Activated CD4-positive, alpha-beta T cell treated with anti-CD3 and anti-CD28 coated beads for 36 hours (primary cell): ENCODE results near the gene CD48. TPM values are rescaled to one million over a fixed set of nuclear protein-coding genes. Genes with fewer than 3 reads are reported as not detected.
"Not testable (repeated sequence)": the region's sequence is repeated elsewhere in the genome, so short reads cannot be mapped to it uniquely, and the experiment has no call there.

ENCODE experiments used
- ATAC-seq: fragments of 200-7000 bp; cut with Tn5 transposase; one replicate; pipeline ENCODE4 v1.10.0; 2021; ENCODE audit warnings: mild to moderate bottlenecking, moderate library complexity
- CTCF ChIA-PET: fragments of 350-600 bp; sonication (Branson Sonifier 250); formaldehyde crosslinking; loops from one replicate; lab custom pipeline; 2021; ENCODE audit warnings: antibody characterized with exemption; lab: Charles Lee
- POLR2A ChIA-PET: fragments of 350-600 bp; sonication (Branson Sonifier 250); formaldehyde crosslinking; loops from one replicate; lab custom pipeline; 2021; ENCODE audit warnings: antibody characterized with exemption, inconsistent platforms; lab: Charles Lee
- DNase-seq: peaks from one replicate; pipeline ENCODE4 v3.0.0-alpha.2; 2020
- H3K27ac Mint-ChIP-seq: one replicate; pipeline ENCODE4 v1.8.0; 2021; ENCODE audit warnings: mixed read lengths
- H3K27me3 Mint-ChIP-seq: one replicate; pipeline ENCODE4 v1.8.0; 2021; ENCODE audit warnings: mixed read lengths
- H3K36me3 Mint-ChIP-seq: one replicate; pipeline ENCODE4 v1.8.0; 2021; ENCODE audit warnings: low read depth, mixed read lengths
- H3K4me1 Mint-ChIP-seq: one replicate; pipeline ENCODE4 v1.8.0; 2021; ENCODE audit warnings: mixed read lengths
- H3K4me3 Mint-ChIP-seq: one replicate; pipeline ENCODE4 v1.8.0; 2021; ENCODE audit warnings: mild to moderate bottlenecking, moderate library complexity, mixed read lengths
- H3K9me3 Mint-ChIP-seq: one replicate; pipeline ENCODE4 v1.8.0; 2021; ENCODE audit warnings: low read depth, mixed read lengths
- intact Hi-C, 2 experiments: fragments of 100-400 bp; cut with DNase I in 1 of 2; cut with micrococcal nuclease in 1 of 2; formaldehyde crosslinking; loops; one replicate each; pipeline versions ENCODE4 v1.14.2 to v1.15.1; 2022 to 2024; cut with DNase I, micrococcal nuclease
- total RNA-seq, 2 experiments: library from RNA; stranded (reverse); gene quantifications; one replicate each; pipeline ENCODE4 v1.2.3, GENCODE V29; 2021

CD48 gene
- total RNA-seq, 2 experiments from 2014 or later, result 180 to 217 TPM

GRCh38 chr1:160714034-160714648 is 2.5 kb upstream of the CD48 start:
- H3K27ac Mint-ChIP-seq, H3K9me3 Mint-ChIP-seq, H3K27me3 Mint-ChIP-seq, H3K4me3 Mint-ChIP-seq, H3K36me3 Mint-ChIP-seq, POLR2A ChIA-PET: not testable (repeated sequence)
- peak; percentile 29 for DNase-seq
- CTCF ChIA-PET, result interaction anchor here (0.6 to 6.7 kb wide), 14 partner anchors 8 to 240 kb away, joined by 3 to 103 read pairs (median 6); no protein-coding TSS in a partner anchor
- ATAC-seq, result peak; percentile 28
- intact Hi-C loops, result loop anchor here in 1 of 2 experiments (5.0 kb wide), 1 partner anchor 42 kb away; no protein-coding TSS in a partner anchor
- H3K4me1 Mint-ChIP-seq, result peaks cover 50% of the 10 kb centered on the region

GRCh38 chr1:160713161-160713560 is 1.5 kb upstream of the CD48 start:
- no peak for DNase-seq
- Mint-ChIP-seq H3K27ac (no peak overlapping the region), H3K4me3 (no peak overlapping the region), H3K4me1 (peaks cover 48% of the 10 kb centered on the region), H3K9me3 (no peaks in the 10 kb centered on the region), H3K27me3 (no peaks in the 10 kb centered on the region), H3K36me3 (no peaks in the 10 kb centered on the region)
- ATAC-seq, result no peak
- ChIA-PET POLR2A (interaction anchor here (0.6 to 0.7 kb wide), 2 partner anchors 90 to 448 kb away, joined by 3 to 4 read pairs; no protein-coding TSS in a partner anchor), CTCF (interaction anchor here (0.8 to 6.7 kb wide), 15 partner anchors 10 to 241 kb away, joined by 3 to 103 read pairs (median 7); partner anchors contain the start of gene SLAMF7)
- intact Hi-C loops, result loop anchor here in 1 of 2 experiments (2.0 to 5.0 kb wide), 2 partner anchors 14 to 41 kb away; no protein-coding TSS in a partner anchor

- POLR2A ChIA-PET, result interaction anchor here (0.6 to 0.9 kb wide), 4 partner anchors 24 to 355 kb away, joined by 3 to 5 read pairs (median 3); no protein-coding TSS in a partner anchor
- H3K4me1 Mint-ChIP-seq, result peaks cover 43% of the 10 kb centered on the region
- DNase-seq, result peak; percentile 65
- H3K36me3 Mint-ChIP-seq, H3K27me3 Mint-ChIP-seq, H3K4me3 Mint-ChIP-seq, H3K27ac Mint-ChIP-seq, H3K9me3 Mint-ChIP-seq: not testable (repeated sequence)
- intact Hi-C loops, result loop anchor here (1.0 to 5.0 kb wide), 6 partner anchors 14 to 56 kb away; no protein-coding TSS in a partner anchor
- CTCF ChIA-PET, result interaction anchor here (0.8 to 6.7 kb wide), 14 partner anchors 10 to 123 kb away, joined by 3 to 103 read pairs (median 6); partner anchors contain the start of gene SLAMF7
- ATAC-seq, result peak; percentile 62
These were observed 981 bp upstream of the CD48 start for GRCh38 chr1:160712525-160713080.

- Mint-ChIP-seq H3K36me3 (peaks cover 5% of the 10 kb centered on the region), H3K9me3 (no peaks in the 10 kb centered on the region), H3K4me1 (peaks cover 34% of the 10 kb centered on the region), H3K27me3 (no peaks in the 10 kb centered on the region), H3K27ac (no peak overlapping the region), H3K4me3 (no peak overlapping the region)
- DNase-seq, result no peak
- intact Hi-C loops, result loop anchor here (2.0 to 5.0 kb wide), 2 partner anchors 39 to 86 kb away; partner anchors contain the start of gene LY9 (in 1 of the 2)
- ATAC-seq, result no peak
- ChIA-PET POLR2A (no interaction called here), CTCF (interaction anchor here (0.6 to 6.7 kb wide), 10 partner anchors 14 to 207 kb away, joined by 3 to 103 read pairs (median 6); no protein-coding TSS in a partner anchor)
These were observed 383 bp downstream of the CD48 start for GRCh38 chr1:160711276-160711601.

- no peak for ATAC-seq
- peaks cover 39% of the 10 kb centered on the region for H3K4me1 Mint-ChIP-seq
- no peak overlapping the region for H3K27ac Mint-ChIP-seq
These were observed 937 bp downstream of the CD48 start for GRCh38 chr1:160710517-160711252.

GRCh38 chr1:160709715-160710114 is 1.9 kb downstream of the CD48 start:
- no peak for DNase-seq
- H3K27ac Mint-ChIP-seq, result no peak overlapping the region
- H3K36me3 Mint-ChIP-seq, result peaks cover 19% of the 10 kb centered on the region
- H3K4me3 Mint-ChIP-seq, result no peak overlapping the region
- ChIA-PET CTCF (interaction anchor here (0.8 to 4.3 kb wide), 5 partner anchors 26 to 91 kb away, joined by 4 to 59 read pairs (median 6); partner anchors contain the start of gene LY9), POLR2A (no interaction called here)
- H3K4me1 Mint-ChIP-seq, result peaks cover 44% of the 10 kb centered on the region
- no peak for ATAC-seq
- intact Hi-C loops, result loop anchor here (2.0 to 5.0 kb wide), 5 partner anchors 37 to 87 kb away; partner anchors contain the start of genes LY9 (in 1 of the 2) and SLAMF1 (in 1 of the 2)
- H3K27me3 Mint-ChIP-seq, result no peaks in the 10 kb centered on the region
- H3K9me3 Mint-ChIP-seq, result no peaks in the 10 kb centered on the region

More at GRCh38 chr1:160710517-160711252, 937 bp downstream of the CD48 start:
- intact Hi-C loops, result loop anchor here (2.0 to 5.0 kb wide), 2 partner anchors 38 to 86 kb away; partner anchors contain the start of gene LY9 (in 1 of the 2)
- no peaks in the 10 kb centered on the region for H3K9me3 Mint-ChIP-seq
- peaks cover 9% of the 10 kb centered on the region for H3K36me3 Mint-ChIP-seq
- ChIA-PET CTCF (interaction anchor here (1.2 to 6.7 kb wide), 7 partner anchors 15 to 66 kb away, joined by 5 to 103 read pairs (median 9); no protein-coding TSS in a partner anchor), POLR2A (no interaction called here)
- no peaks in the 10 kb centered on the region for H3K27me3 Mint-ChIP-seq
- H3K4me3 Mint-ChIP-seq, result no peak overlapping the region
- DNase-seq, result peak; percentile 38

GRCh38 chr1:160708801-160709200 is 2.8 kb downstream of the CD48 start:
- DNase-seq, result peak; percentile 54
- H3K27ac Mint-ChIP-seq, result no peak overlapping the region
- no peak overlapping the region for H3K4me3 Mint-ChIP-seq
- H3K9me3 Mint-ChIP-seq, result no peaks in the 10 kb centered on the region
- POLR2A ChIA-PET, result interaction anchor here (1.4 to 1.7 kb wide), 2 partner anchors 59 to 89 kb away, joined by 4 to 5 read pairs; no protein-coding TSS in a partner anchor
- H3K4me1 Mint-ChIP-seq, result peaks cover 44% of the 10 kb centered on the region
- no peaks in the 10 kb centered on the region for H3K27me3 Mint-ChIP-seq
- intact Hi-C loops, result loop anchor here (1.0 to 2.0 kb wide), 4 partner anchors 26 to 82 kb away; partner anchors contain the start of gene SLAMF1 (in 1 of the 2)
- peak; percentile 37 for ATAC-seq
- CTCF ChIA-PET, result interaction anchor here (0.8 to 4.3 kb wide), 7 partner anchors 14 to 90 kb away, joined by 3 to 59 read pairs (median 6); partner anchors contain the start of gene LY9
- H3K36me3 Mint-ChIP-seq, result peaks cover 27% of the 10 kb centered on the region

GRCh38 chr1:160708118-160708517 is 3.5 kb downstream of the CD48 start:
- ChIA-PET CTCF (interaction anchor here (0.6 to 4.3 kb wide), 21 partner anchors 10 to 732 kb away, joined by 3 to 59 read pairs (median 4); no protein-coding TSS in a partner anchor), POLR2A (interaction anchor here (0.6 to 1.7 kb wide), 5 partner anchors 36 to 90 kb away, joined by 3 to 5 read pairs (median 4); no protein-coding TSS in a partner anchor)
- Mint-ChIP-seq H3K27me3 (no peaks in the 10 kb centered on the region), H3K36me3 (peaks cover 34% of the 10 kb centered on the region), H3K4me1 (peaks cover 45% of the 10 kb centered on the region), H3K27ac (no peak overlapping the region), H3K4me3 (no peak overlapping the region), H3K9me3 (no peaks in the 10 kb centered on the region)
- DNase-seq (no peak), ATAC-seq (peak; percentile 9)
- intact Hi-C loops, result loop anchor here (1.0 to 2.0 kb wide), 4 partner anchors 25 to 81 kb away; partner anchors contain the start of gene SLAMF1 (in 1 of the 2)

GRCh38 chr1:160707236-160708064 is 4.2 kb downstream of the CD48 start:
- CTCF ChIA-PET, result interaction anchor here (0.6 to 4.3 kb wide), 28 partner anchors 9 to 732 kb away, joined by 3 to 59 read pairs (median 3); no protein-coding TSS in a partner anchor
- no peak for ATAC-seq

More at GRCh38 chr1:160707236-160708064, 4.2 kb downstream of the CD48 start:
- no peaks in the 10 kb centered on the region for H3K27me3 Mint-ChIP-seq
- H3K27ac Mint-ChIP-seq, result no peak overlapping the region
- H3K4me1 Mint-ChIP-seq, result peaks cover 45% of the 10 kb centered on the region
- DNase-seq, result no peak
- intact Hi-C loops, result loop anchor here (1.0 to 2.0 kb wide), 4 partner anchors 24 to 81 kb away; partner anchors contain the start of gene SLAMF1 (in 1 of the 2)
- no peak overlapping the region for H3K4me3 Mint-ChIP-seq
- peaks cover 41% of the 10 kb centered on the region for H3K36me3 Mint-ChIP-seq
- POLR2A ChIA-PET, result interaction anchor here (1.1 to 1.7 kb wide), 4 partner anchors 37 to 90 kb away, joined by 3 to 5 read pairs (median 4); no protein-coding TSS in a partner anchor
- no peaks in the 10 kb centered on the region for H3K9me3 Mint-ChIP-seq
